Memory B cell (primary cell): Measurements from ENCODE around the gene IL31RA.
"Not testable (repeated sequence)": the region's sequence is repeated elsewhere in the genome, so short reads cannot be mapped to it uniquely, and the experiment has no call there.

Experiments
- ATAC-seq: fragments of 150-1000 bp; cut with Tn5 transposase; 2 replicates; pipeline ENCODE4 v1.10.0; 2021; ENCODE audit warnings: low read depth, mild to moderate bottlenecking, moderate library complexity
- DNase-seq, 2 donors: peaks; one replicate each; pipeline ENCODE4 v3.0.0; 2022; ENCODE audit warnings: low spot score in 2 of 2
- H3K27ac Mint-ChIP-seq: one replicate; pipeline ENCODE4 v1.8.0; 2022; ENCODE audit warnings: mild to moderate bottlenecking, moderate library complexity, mixed read lengths
- H3K27me3 Mint-ChIP-seq: one replicate; pipeline ENCODE4 v1.8.0; 2022; ENCODE audit warnings: mixed read lengths
- H3K36me3 Mint-ChIP-seq: one replicate; pipeline ENCODE4 v1.8.0; 2022; ENCODE audit warnings: mild to moderate bottlenecking, mixed read lengths
- H3K4me1 Mint-ChIP-seq: one replicate; pipeline ENCODE4 v1.8.0; 2022; ENCODE audit warnings: mixed read lengths
- H3K4me3 Mint-ChIP-seq: one replicate; pipeline ENCODE4 v1.8.0; 2022; ENCODE audit warnings: mild to moderate bottlenecking, moderate library complexity, mixed read lengths
- H3K9me3 Mint-ChIP-seq: one replicate; pipeline ENCODE4 v1.8.0; 2022; ENCODE audit warnings: mixed read lengths

IL31RA gene

DNA sequence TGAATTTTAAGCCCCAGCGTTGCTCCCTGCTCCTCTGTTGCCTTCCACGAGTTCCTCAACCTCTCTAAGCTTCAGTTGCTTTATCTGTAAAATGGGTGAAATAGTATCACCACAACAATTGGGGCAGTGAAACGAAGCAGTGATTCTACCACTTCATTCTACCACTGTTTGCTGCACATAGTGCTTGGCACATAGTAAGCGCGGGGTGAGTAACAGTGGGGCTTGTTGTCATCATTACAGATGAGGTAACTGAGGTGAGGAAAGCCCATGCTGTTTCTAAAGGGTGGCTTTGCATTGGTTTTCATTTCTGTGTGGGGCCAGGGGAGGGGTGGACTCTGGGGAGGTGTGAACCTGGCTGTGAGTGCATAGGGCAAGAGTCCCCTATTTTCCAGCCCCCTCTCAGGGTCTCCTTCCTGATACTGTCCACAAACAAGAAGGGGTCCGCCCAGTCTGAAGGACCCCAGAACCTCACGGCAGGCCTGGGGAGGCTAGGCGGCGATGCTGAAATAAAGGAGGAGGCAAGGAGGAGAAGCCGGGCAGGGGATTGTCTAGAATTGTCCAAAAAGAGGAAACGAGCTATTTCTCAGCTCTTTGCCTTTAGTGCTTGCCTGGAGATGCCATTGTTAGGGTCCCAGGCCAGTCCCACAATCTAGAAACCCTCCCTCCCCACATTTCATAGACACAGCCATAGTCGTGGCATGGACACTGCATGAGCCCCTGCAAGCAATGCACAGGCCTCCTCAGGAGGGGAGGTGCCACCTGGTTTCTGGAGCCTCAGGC is 78.1 kb downstream of the IL31RA start:
- Mint-ChIP-seq H3K27me3 (peaks cover 5% of the 10 kb centered on the region), H3K4me1 (no peaks in the 10 kb centered on the region), H3K9me3 (peaks cover 2% of the 10 kb centered on the region), H3K36me3 (no peaks in the 10 kb centered on the region), H3K27ac (no peak overlapping the region), H3K4me3 (no peak overlapping the region)
- ATAC-seq (no peak), DNase-seq (no peak)

DNA sequence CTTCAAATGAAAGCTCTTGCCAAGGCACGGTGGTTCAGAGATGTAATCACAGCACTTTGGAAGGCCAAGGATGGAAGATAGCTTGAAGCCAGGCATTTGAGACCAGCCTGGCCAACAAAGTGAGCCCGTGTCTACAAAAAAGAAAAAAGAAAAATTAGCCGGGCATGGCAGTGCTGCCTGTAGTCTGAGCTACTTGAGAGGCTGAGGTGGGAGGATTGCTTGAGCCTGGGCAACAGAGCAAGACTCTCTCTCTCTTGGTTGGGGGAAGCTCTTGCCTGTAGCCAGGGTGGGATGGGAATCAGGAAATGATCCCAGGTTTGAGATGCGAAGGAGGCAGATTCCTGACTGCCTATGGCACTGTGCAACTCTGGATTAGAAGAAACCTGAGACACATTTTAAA is 81.5 kb downstream of the IL31RA start:
- peaks cover 1% of the 10 kb centered on the region for H3K27me3 Mint-ChIP-seq
- H3K4me3 Mint-ChIP-seq, result no peak overlapping the region
- H3K27ac Mint-ChIP-seq, result no peak overlapping the region
- no peak for DNase-seq
- no peak for ATAC-seq
- H3K36me3 Mint-ChIP-seq, result no peaks in the 10 kb centered on the region
- H3K9me3 Mint-ChIP-seq, result no peaks in the 10 kb centered on the region
- H3K4me1 Mint-ChIP-seq, result no peaks in the 10 kb centered on the region

DNA sequence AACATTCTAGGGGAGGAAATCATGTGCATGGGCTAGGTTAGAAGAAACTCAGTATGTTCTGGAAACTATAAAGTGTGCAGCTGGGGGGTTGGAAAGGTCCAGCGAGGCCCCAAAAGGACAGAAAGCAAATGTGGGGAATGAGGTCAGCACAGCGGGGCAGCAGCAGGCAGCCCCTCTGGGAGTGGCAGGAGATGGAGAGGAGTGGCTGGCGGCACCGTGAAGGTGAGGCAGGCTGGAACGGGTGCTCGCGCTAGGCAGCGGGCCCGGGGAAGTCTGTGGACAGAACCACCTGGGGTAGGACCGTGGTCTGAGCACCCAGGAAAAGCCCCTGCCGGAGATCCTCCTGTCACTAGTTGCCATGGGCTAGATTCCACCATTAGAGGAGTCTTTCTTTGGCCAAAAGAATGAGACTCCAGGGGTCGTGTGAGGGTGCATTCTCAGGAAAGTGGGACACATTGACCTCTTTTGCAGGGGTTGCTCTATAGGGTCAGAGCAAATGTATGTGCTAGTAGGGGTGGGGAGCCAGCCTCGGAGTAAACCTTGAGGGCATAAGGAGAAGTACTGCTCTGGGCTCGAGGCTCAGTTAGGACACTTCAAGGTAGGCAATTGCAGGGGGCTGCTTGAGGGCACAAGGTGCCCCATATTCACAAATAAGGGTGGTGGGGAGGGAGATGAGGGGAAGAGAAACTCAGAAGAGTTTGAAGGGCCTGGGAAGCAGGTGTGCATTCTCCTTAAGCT is 82.4 kb downstream of the IL31RA start:
- no peak for DNase-seq
- no peak for ATAC-seq
- H3K4me3 Mint-ChIP-seq, result no peak overlapping the region
- no peaks in the 10 kb centered on the region for H3K9me3 Mint-ChIP-seq
- no peaks in the 10 kb centered on the region for H3K36me3 Mint-ChIP-seq
- H3K27me3 Mint-ChIP-seq, result peaks cover 1% of the 10 kb centered on the region
- H3K27ac Mint-ChIP-seq, result no peak overlapping the region
- no peaks in the 10 kb centered on the region for H3K4me1 Mint-ChIP-seq

DNA sequence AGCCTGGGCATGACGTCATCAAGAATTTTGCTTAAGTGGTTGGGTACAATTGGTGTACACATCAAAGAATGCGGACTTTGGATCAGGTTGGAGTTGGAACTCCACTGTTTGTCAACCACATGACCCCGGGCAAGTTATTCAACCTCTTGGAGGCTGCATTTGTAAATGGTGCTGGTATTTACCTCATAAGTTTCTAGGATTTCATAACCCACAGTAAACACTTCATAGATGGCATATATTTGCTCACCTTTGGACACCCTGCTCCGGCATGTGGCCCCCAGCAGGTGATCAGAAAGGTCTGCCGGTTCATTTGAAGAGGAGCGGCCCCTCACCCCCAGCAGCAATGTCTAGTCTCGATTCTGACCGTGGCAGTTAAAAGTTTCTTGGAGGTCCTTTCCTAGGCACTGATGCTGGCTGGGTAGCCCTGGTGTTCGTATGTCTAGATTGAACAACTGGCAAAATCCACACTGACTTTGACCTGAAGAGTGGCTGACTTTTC is 83.0 kb downstream of the IL31RA start:
- no peak overlapping the region for H3K27ac Mint-ChIP-seq
- ATAC-seq (no peak), DNase-seq (no peak)
- no peaks in the 10 kb centered on the region for H3K4me1 Mint-ChIP-seq
- no peaks in the 10 kb centered on the region for H3K36me3 Mint-ChIP-seq
- H3K4me3 Mint-ChIP-seq, result no peak overlapping the region
- H3K9me3 Mint-ChIP-seq, result no peaks in the 10 kb centered on the region
- H3K27me3 Mint-ChIP-seq, result peaks cover 1% of the 10 kb centered on the region

DNA sequence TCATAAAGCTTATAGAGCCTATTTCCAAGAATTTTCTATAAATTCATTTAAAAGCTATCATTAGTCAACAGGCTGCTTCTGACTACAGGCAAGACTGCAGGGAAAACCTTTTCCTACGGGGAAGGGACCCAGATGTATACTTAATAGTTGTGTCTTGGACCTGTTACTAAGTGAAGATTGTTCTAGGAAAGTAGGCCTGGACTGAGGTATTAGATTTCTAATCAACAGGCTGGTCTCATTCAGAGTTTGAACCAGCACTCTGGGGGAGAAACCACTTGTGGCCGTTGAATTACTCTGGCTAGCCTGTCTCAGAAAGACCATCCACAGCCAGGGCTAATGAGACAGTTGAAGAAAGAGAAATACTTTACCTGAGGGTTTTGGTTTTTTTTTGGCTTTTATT is 83.6 kb downstream of the IL31RA start:
- H3K9me3 Mint-ChIP-seq, result no peaks in the 10 kb centered on the region
- H3K27ac Mint-ChIP-seq, result no peak overlapping the region
- no peaks in the 10 kb centered on the region for H3K36me3 Mint-ChIP-seq
- no peak overlapping the region for H3K4me3 Mint-ChIP-seq
- no peaks in the 10 kb centered on the region for H3K4me1 Mint-ChIP-seq
- ATAC-seq (no peak), DNase-seq (no peak)
- H3K27me3 Mint-ChIP-seq, result peaks cover 1% of the 10 kb centered on the region

DNA sequence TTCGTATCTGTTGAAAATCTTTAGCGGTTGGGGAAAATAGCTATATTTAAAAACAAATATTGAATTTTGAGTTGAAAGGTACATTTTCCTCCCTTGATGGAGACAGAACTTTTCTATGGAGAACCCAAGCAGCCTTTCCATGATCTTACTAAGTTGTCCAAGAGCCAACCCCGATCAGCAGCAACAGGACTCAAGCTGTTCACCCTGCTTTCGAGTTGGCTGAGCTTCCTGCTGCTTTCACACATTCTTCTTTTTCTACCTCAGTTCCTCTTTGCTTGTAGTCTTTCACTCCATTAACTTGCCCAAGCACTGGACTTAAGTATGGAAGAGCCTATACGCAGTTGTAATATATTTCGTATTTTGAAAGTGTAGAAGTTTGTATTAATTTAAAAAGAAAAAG is 84.2 kb downstream of the IL31RA start:
- H3K4me3 Mint-ChIP-seq, result no peak overlapping the region
- H3K9me3 Mint-ChIP-seq, result no peaks in the 10 kb centered on the region
- no peak overlapping the region for H3K27ac Mint-ChIP-seq
- no peaks in the 10 kb centered on the region for H3K4me1 Mint-ChIP-seq
- ATAC-seq, result no peak
- H3K36me3 Mint-ChIP-seq, result no peaks in the 10 kb centered on the region
- no peak for DNase-seq
- no peaks in the 10 kb centered on the region for H3K27me3 Mint-ChIP-seq

DNA sequence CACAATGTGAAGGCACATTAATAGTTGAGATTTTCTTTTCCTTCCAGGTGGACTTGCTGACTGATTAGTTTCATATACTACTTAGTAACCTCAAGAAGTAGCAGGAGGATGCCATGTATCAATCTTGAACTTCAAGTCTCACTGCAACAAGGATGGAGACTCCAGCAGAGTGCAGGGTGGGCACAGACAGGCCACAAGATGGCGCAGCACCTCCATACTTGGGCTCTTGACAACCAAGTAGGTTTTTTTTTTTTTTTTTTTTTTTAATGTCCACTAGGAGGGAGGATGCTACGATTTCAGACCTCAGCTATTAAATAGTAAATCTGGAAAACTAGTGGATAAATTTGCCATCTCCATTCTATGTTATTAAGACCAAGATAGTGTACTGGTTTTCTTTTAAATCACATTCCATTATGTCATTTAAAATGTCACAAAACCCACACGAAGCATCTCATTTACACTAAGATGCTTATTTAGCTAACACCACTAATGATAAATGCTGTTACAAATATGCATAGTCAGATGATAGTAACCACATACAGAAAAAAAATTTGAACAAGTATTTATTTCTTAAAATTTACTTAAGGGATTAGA is 85.0 kb downstream of the IL31RA start:
- peak; percentile 90 for ATAC-seq
- Mint-ChIP-seq H3K4me3 (no peak overlapping the region), H3K9me3 (no peaks in the 10 kb centered on the region), H3K27me3 (no peaks in the 10 kb centered on the region), H3K4me1 (no peaks in the 10 kb centered on the region), H3K36me3 (no peaks in the 10 kb centered on the region), H3K27ac (no peak overlapping the region)
- DNase-seq, result peak; percentile 62 to 69

DNA sequence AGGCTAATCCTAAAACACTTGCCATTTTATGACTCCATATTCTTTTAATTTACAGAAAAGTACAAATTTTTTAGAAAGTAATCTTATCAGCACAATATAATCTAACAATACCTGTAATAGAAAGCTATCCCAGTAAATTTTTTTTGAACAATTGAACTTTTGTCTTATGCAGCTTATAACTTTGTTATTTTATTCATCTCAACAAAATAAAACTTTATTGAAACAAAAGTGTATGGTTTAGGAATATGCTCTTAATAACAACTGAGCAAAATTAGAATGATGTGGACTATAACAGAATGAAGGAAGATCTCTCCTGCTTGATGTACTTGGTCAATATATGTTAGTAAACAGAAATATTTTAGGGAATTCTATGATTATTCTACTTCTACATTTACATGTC is 86.4 kb downstream of the IL31RA start:
- H3K4me1 Mint-ChIP-seq, H3K9me3 Mint-ChIP-seq, H3K4me3 Mint-ChIP-seq, H3K27ac Mint-ChIP-seq, H3K36me3 Mint-ChIP-seq, ATAC-seq, H3K27me3 Mint-ChIP-seq, DNase-seq: not testable (repeated sequence)

DNA sequence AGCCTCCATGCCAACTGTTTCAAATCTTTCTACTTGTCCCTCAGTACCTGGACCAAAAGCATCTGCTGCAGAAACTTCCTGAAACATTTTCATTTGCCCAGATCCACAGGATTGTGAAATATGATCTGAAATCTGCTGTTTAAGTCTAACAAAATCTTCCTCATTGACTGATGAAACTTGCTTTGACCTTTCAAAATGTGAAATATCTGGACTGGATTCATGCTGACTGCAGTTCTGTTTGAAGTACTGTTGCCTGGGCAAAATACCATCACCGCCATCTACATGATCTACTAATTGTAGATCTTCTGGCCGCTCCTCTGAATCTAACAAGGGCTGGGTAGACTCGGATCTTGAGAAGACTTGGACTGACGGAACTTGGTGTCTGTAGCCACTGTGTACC is 90.0 kb downstream of the IL31RA start:
- H3K27me3 Mint-ChIP-seq, H3K4me1 Mint-ChIP-seq, H3K36me3 Mint-ChIP-seq, DNase-seq, H3K27ac Mint-ChIP-seq, H3K4me3 Mint-ChIP-seq, ATAC-seq, H3K9me3 Mint-ChIP-seq: not testable (repeated sequence)

DNA sequence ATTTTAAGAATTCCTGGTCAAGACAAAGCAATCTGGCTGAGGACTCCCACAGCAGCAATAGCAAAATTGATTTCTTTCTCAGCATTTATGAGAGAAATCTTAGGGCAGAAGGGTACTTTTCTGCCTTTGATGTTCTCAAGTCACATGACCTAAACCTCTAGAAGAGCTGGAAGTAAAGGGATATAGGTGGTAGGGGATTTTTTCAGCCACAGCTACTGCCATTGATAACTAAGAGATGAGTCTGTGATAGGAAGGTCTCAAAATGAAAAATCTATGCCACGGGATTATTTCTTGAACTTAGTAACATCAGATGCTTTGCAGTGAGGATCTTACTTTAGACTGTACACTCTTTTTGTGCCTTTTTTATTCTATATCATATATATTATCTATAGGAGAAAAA is 108.1 kb downstream of the IL31RA start:
- H3K27ac Mint-ChIP-seq, result no peak overlapping the region
- no peaks in the 10 kb centered on the region for H3K4me1 Mint-ChIP-seq
- H3K27me3 Mint-ChIP-seq, result no peaks in the 10 kb centered on the region
- DNase-seq (no peak), ATAC-seq (no peak)
- peaks cover 12% of the 10 kb centered on the region for H3K36me3 Mint-ChIP-seq
- no peak overlapping the region for H3K4me3 Mint-ChIP-seq
- H3K9me3 Mint-ChIP-seq, result no peaks in the 10 kb centered on the region

DNA sequence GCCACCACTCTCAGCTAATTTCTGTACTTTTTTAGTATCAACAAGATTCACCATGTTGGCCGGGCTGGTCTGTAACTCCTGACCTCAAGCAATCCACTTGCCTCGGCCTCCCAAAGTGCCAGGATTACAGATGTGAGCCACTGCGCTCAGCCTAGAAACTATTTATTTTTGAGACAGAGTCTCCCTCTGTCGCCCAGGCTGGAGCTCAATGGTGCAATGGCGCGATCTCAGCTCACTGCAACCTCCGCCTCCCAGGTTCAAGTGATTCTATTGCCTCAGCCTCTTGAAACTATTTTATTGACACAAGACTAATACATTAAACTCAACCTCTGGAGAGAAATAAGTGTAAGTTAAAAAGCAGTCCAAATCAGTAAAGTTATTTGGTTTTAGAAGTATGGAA is 109.6 kb downstream of the IL31RA start:
- no peak for ATAC-seq
- H3K4me1 Mint-ChIP-seq, result no peaks in the 10 kb centered on the region
- H3K27me3 Mint-ChIP-seq, result no peaks in the 10 kb centered on the region
- H3K27ac Mint-ChIP-seq, result no peak overlapping the region
- peaks cover 11% of the 10 kb centered on the region for H3K36me3 Mint-ChIP-seq
- DNase-seq, result no peak
- H3K4me3 Mint-ChIP-seq, result no peak overlapping the region
- no peaks in the 10 kb centered on the region for H3K9me3 Mint-ChIP-seq

DNA sequence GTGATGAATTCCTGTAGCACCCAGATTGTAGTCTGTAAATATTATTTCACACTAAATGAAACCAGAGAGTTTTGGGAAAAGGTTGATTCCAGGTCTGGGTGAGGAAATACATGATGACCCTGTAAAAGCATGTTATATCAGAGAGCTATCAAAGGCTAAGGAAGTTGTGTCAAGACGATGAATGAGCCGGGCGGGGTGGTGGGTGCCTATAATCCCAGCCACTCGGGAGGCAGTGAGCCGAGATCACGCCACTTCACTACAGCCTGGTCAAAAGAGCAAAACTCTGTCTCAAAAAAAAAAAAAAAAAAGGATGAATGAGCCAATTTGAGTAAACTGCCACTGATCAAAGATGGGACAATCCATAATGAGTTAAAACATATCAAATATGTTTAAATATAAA is 114.4 kb downstream of the IL31RA start:
- no peak for DNase-seq
- Mint-ChIP-seq H3K36me3 (peaks cover 13% of the 10 kb centered on the region), H3K9me3 (no peaks in the 10 kb centered on the region), H3K27ac (no peak overlapping the region), H3K4me3 (no peak overlapping the region), H3K4me1 (peaks cover 3% of the 10 kb centered on the region), H3K27me3 (no peaks in the 10 kb centered on the region)
- no peak for ATAC-seq

DNA sequence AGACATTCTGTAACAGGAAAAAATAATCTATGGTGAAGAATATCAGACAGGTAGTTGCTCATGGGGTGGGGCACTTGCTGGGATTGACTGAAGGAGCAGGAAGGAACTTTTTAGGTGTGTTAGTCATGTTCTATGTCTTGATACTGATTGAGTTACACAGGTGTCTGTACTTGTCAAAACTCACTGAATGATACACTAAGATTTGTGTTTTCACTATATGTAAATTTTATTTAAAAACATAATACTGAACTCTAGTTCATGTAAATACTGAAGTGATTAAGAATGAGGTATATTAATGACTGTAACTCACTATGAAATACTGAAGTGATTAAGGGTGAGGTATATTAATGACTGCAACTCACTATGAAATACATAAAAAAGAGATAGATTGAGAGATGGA is 115.1 kb downstream of the IL31RA start:
- Mint-ChIP-seq H3K4me1 (peaks cover 5% of the 10 kb centered on the region), H3K4me3 (no peak overlapping the region), H3K27ac (no peak overlapping the region), H3K27me3 (no peaks in the 10 kb centered on the region), H3K36me3 (peaks cover 15% of the 10 kb centered on the region), H3K9me3 (no peaks in the 10 kb centered on the region)
- DNase-seq (no peak), ATAC-seq (no peak)

DNA sequence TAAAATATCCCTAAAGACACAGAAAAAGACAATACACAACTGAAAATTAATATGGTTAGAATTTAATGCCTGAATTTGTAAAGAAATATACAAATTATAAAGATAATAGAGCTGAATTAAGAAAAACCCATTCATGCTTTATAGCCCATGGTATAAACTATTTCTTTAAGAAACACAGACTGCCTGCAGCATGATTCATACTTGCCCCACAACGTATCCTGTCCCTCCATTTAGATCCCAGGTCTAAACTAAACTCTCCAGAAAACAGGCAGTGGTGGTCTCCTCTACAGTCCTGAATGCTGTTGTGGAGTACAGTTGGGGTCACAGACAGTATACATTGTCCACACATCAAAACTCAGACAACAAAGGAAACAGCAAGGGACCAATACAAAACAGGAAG is 118.8 kb downstream of the IL31RA start:
- H3K36me3 Mint-ChIP-seq, result peaks cover 15% of the 10 kb centered on the region
- H3K4me3 Mint-ChIP-seq, result no peak overlapping the region
- ATAC-seq (no peak), DNase-seq (no peak)
- H3K4me1 Mint-ChIP-seq, result peaks cover 5% of the 10 kb centered on the region
- H3K27ac Mint-ChIP-seq, result peak overlapping the region; percentile 13
- H3K9me3 Mint-ChIP-seq, result no peaks in the 10 kb centered on the region
- no peaks in the 10 kb centered on the region for H3K27me3 Mint-ChIP-seq
